Measurements from ENCODE around the gene ROPN1L. TPM values are rescaled to one million over a fixed set of nuclear protein-coding genes. Genes with fewer than 3 reads are reported as not detected.

ROPN1L gene
- total and polyA plus RNA-seq, 2 of the 4 experiments (the other 2 are of a cell fraction), result 0.34 to 0.36 TPM

- no peak overlapping the region for H3K4me3 ChIP-seq (ENCODE audit: insufficient read depth, low read depth, low read length)
- DNase-seq (no peak), ATAC-seq (ENCODE audit: low read depth) (no peak)
- BruUV-seq (replicated peaks), result no TSS peak
- H4K20me1 ChIP-seq (ENCODE audit: insufficient read depth, low read length), result peaks cover 19% of the 10 kb centered on the region; the same call in 1 of the 2 replicates
- no peaks in the 10 kb centered on the region for H3K9me3 ChIP-seq (ENCODE audit: control insufficient read depth, insufficient read depth, low read length)
- H2AFZ ChIP-seq (replicated peaks; ENCODE audit: low read length, poor library complexity), result no peak overlapping the region
- H3K23ac ChIP-seq (ENCODE audit: low read depth, low read length), result 0 out of 2 replicates have a peak overlapping the region, but pooled peaks have one; percentile 35
- H2BK120ac ChIP-seq (ENCODE audit: low read depth, low read length), result no peak overlapping the region
- no peaks in the 10 kb centered on the region for H3K27me3 ChIP-seq (ENCODE audit: control insufficient read depth, insufficient read depth, low read length)
- no CpG with 5 or more reads among the region's 1 CpG for WGBS, 2 experiments (ENCODE audit: extremely low coverage in 2 of 2, insufficient read length in 1 of 2)
- H2AK5ac ChIP-seq (ENCODE audit: low read depth, low read length), result no peak overlapping the region
- H3K4me2 ChIP-seq (ENCODE audit: low read depth, low read length), result no peak overlapping the region
- no peak overlapping the region for H4K5ac ChIP-seq (ENCODE audit: low read depth, low read length)
- no peak overlapping the region for H4K91ac ChIP-seq (ENCODE audit: insufficient read depth, low read depth, low read length)
- no peak overlapping the region for H2BK15ac ChIP-seq (ENCODE audit: low read depth, low read length)
- no peak overlapping the region for H2BK5ac ChIP-seq (ENCODE audit: low read depth, low read length, poor library complexity, severe bottlenecking)
- no peak overlapping the region for H3K4ac ChIP-seq (ENCODE audit: low read depth, low read length)
- H4K8ac ChIP-seq (ENCODE audit: low read depth in 2 of 2, low read length in 2 of 2), result no peak overlapping the region
- ChIA-PET CTCF (interaction anchor here (2.0 kb wide), 1 partner anchor 8 kb away, joined by 8 read pairs; no protein-coding TSS in a partner anchor), POLR2A (ENCODE audit: unreplicated experiment) (no interaction called here)
- H3K27ac ChIP-seq (ENCODE audit: insufficient read depth, low read length), result no peak overlapping the region
- in situ Hi-C loops (cut with MboI; ENCODE audit: low sequenced_read_pairs) (no loop called here), dilution Hi-C loops (cut with HindIII; ENCODE audit: low sequenced_read_pairs, unreplicated experiment) (no loop called here), intact Hi-C loops (cut with micrococcal nuclease) (no loop called here)
- no peak overlapping the region for H2BK20ac ChIP-seq (ENCODE audit: low read depth, low read length)
- H3K4me1 ChIP-seq (ENCODE audit: control insufficient read depth, insufficient read depth, low read length), result peaks cover 16% of the 10 kb centered on the region
- H3K56ac ChIP-seq (ENCODE audit: extremely low read depth, insufficient read depth, low read length), result no peak overlapping the region
- H3K14ac ChIP-seq (replicated peaks; ENCODE audit: low read depth, low read length), result no peak overlapping the region
- TF ChIP-seq RFX5 (IDR thresholded peaks at IDR 0.05; ENCODE audit: low read depth, low read length) (no peak), CEBPB (IDR thresholded peaks at IDR 0.05; ENCODE audit: low read depth, low read length) (no peak), NFE2L2 (IDR thresholded peaks at IDR 0.05; ENCODE audit: low read depth, low read length) (no peak), MAFK (IDR thresholded peaks at IDR 0.05; ENCODE audit: low read depth, low read length) (no peak), FOS (IDR thresholded peaks at IDR 0.05; ENCODE audit: low read depth, low read length) (no peak), MXI1 (IDR thresholded peaks at IDR 0.05; ENCODE audit: borderline replicate concordance, low read depth, low read length) (no peak), RAD21 (IDR thresholded peaks at IDR 0.05; ENCODE audit: low read length) (no peak), USF2 (IDR thresholded peaks at IDR 0.05; ENCODE audit: low read depth, low read length) (no peak)
- TF ChIP-seq, protein P1, sequence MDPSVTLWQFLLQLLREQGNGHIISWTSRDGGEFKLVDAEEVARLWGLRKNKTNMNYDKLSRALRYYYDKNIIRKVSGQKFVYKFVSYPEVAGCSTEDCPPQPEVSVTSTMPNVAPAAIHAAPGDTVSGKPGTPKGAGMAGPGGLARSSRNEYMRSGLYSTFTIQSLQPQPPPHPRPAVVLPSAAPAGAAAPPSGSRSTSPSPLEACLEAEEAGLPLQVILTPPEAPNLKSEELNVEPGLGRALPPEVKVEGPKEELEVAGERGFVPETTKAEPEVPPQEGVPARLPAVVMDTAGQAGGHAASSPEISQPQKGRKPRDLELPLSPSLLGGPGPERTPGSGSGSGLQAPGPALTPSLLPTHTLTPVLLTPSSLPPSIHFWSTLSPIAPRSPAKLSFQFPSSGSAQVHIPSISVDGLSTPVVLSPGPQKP (IDR thresholded peaks at IDR 0.05; ENCODE audit: borderline replicate concordance, low read depth, low read length), result no peak
- peaks cover 45% of the 10 kb centered on the region for H3K36me3 ChIP-seq (ENCODE audit: control insufficient read depth, insufficient read depth, low read length)
- no peak overlapping the region for H2AK9ac ChIP-seq (replicated peaks; ENCODE audit: low read depth, low read length, poor library complexity)
- peaks cover 7 to 42% of the 10 kb centered on the region in 2 experiments for H3K79me1 ChIP-seq (ENCODE audit: low read depth in 1 of 2, low read length in 2 of 2)
- H3K9ac ChIP-seq (ENCODE audit: low read depth, low read length), result no peak overlapping the region
- peaks cover 17% of the 10 kb centered on the region; the same call in 1 of the 2 replicates for H3K9me1 ChIP-seq (ENCODE audit: insufficient read depth, low read length)
- H3K18ac ChIP-seq (ENCODE audit: low read depth, low read length), result no peak overlapping the region
Measured at GRCh38 chr5:10431415-10431814, 10.3 kb upstream of the ROPN1L start.
